HL-60 (cell line): Measurements from ENCODE around the gene TXNDC12.

Experiments used
- DNase-seq, 2 experiments: peaks; one replicate each; pipeline ENCODE4 v3.0.0-alpha.2; 2010 to 2020; ENCODE audit warnings: low read depth in 1 of 2, low spot score in 1 of 2
- H3K27ac ChIP-seq: fragments of 250-450 bp; sonication (Bioruptor Pico); replicated peaks from 2 replicates; pipeline ENCODE4 v1.5.1; 2020; ENCODE audit warnings: mild to moderate bottlenecking, moderate library complexity
- H3K27me3 ChIP-seq: fragments of 250-450 bp; sonication (Bioruptor Pico); 2 replicates; pipeline ENCODE4 v1.5.1; 2021; ENCODE audit warnings: mild to moderate bottlenecking, moderate library complexity; ENCODE audit not compliant: insufficient read depth, poor library complexity, severe bottlenecking
- H3K4me3 ChIP-seq: replicated peaks from 2 replicates; pipeline ENCODE4 v1.5.1; 2011; ENCODE audit warnings: mild to moderate bottlenecking, control low read depth, low read length; ENCODE audit not compliant: insufficient read depth
- GABPA ChIP-seq: IDR thresholded peaks from 2 replicates; pipeline ENCODE4 v1.6.1; 2012; ENCODE audit warnings: low read depth
- POLR2AphosphoS5 ChIP-seq: IDR thresholded peaks from 2 replicates; pipeline ENCODE4 v1.6.1; 2012; ENCODE audit warnings: low read depth
- SPI1 ChIP-seq: IDR thresholded peaks from 2 replicates; pipeline ENCODE4 v1.6.1; 2012; ENCODE audit warnings: low read depth, mild to moderate bottlenecking, borderline replicate concordance
- TF ChIP-seq, protein P1 (sequence below): IDR thresholded peaks from one replicate; pipeline ENCODE4 v1.5.1; 2011; ENCODE audit warnings: low read length, control low read depth, inconsistent platforms; ENCODE audit not compliant: insufficient read depth
- TF ChIP-seq, protein P2 (sequence below): IDR thresholded peaks from 2 replicates; pipeline ENCODE4 v1.6.1; 2012; ENCODE audit warnings: low read depth; ENCODE audit not compliant: insufficient replicate concordance

Gene TXNDC12

DNA sequence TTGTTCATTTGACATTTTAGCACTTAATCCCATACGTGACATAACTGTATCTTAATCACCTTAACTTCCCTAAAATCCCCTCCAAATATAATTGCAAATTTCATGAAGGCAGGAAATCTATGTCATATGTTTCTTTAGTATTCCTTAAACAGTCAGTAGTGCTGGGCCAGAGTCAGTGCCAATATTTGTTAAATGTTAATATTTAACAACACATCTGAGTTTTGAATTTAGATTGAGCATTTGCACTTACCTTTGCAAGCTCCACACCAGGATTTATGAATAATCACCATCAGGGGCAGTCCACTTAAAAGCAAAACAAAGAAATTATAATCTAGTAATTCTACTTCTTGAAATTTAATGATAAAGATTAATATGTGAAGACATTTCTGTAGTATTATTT, 26.7 kb downstream of the TXNDC12 start:
- Histone ChIP-seq H3K27me3 (no peaks in the 10 kb centered on the region), H3K27ac (no peak overlapping the region), H3K4me3 (no peak overlapping the region)
- DNase-seq, result no peak
- TF ChIP-seq, protein P1, sequence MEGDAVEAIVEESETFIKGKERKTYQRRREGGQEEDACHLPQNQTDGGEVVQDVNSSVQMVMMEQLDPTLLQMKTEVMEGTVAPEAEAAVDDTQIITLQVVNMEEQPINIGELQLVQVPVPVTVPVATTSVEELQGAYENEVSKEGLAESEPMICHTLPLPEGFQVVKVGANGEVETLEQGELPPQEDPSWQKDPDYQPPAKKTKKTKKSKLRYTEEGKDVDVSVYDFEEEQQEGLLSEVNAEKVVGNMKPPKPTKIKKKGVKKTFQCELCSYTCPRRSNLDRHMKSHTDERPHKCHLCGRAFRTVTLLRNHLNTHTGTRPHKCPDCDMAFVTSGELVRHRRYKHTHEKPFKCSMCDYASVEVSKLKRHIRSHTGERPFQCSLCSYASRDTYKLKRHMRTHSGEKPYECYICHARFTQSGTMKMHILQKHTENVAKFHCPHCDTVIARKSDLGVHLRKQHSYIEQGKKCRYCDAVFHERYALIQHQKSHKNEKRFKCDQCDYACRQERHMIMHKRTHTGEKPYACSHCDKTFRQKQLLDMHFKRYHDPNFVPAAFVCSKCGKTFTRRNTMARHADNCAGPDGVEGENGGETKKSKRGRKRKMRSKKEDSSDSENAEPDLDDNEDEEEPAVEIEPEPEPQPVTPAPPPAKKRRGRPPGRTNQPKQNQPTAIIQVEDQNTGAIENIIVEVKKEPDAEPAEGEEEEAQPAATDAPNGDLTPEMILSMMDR, result no peak
- TF ChIP-seq, protein P2, sequence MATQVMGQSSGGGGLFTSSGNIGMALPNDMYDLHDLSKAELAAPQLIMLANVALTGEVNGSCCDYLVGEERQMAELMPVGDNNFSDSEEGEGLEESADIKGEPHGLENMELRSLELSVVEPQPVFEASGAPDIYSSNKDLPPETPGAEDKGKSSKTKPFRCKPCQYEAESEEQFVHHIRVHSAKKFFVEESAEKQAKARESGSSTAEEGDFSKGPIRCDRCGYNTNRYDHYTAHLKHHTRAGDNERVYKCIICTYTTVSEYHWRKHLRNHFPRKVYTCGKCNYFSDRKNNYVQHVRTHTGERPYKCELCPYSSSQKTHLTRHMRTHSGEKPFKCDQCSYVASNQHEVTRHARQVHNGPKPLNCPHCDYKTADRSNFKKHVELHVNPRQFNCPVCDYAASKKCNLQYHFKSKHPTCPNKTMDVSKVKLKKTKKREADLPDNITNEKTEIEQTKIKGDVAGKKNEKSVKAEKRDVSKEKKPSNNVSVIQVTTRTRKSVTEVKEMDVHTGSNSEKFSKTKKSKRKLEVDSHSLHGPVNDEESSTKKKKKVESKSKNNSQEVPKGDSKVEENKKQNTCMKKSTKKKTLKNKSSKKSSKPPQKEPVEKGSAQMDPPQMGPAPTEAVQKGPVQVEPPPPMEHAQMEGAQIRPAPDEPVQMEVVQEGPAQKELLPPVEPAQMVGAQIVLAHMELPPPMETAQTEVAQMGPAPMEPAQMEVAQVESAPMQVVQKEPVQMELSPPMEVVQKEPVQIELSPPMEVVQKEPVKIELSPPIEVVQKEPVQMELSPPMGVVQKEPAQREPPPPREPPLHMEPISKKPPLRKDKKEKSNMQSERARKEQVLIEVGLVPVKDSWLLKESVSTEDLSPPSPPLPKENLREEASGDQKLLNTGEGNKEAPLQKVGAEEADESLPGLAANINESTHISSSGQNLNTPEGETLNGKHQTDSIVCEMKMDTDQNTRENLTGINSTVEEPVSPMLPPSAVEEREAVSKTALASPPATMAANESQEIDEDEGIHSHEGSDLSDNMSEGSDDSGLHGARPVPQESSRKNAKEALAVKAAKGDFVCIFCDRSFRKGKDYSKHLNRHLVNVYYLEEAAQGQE, result no peak
- TF ChIP-seq SPI1 (no peak), POLR2AphosphoS5 (no peak), GABPA (no peak)

DNA sequence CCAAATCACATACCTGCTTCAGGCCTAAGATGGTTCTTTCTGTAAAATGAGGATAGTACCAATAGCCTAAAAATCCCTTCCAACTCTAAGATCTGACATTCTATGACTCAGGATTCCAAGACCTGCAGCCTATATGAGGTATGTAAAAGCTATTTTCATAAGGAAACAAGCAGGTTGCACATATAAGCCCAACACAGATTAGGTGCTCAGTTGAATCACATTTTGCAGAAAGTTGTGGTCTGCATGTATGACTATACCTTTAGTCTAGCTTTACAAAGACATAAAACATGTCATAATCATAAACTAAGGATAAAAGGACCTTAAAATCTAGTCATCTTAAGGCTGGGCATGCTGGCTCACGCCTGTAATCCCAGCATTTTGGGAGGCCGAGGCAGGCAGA, 28.7 kb downstream of the TXNDC12 start:
- no peak overlapping the region for H3K4me3 ChIP-seq
- H3K27me3 ChIP-seq, result no peaks in the 10 kb centered on the region
- H3K27ac ChIP-seq, result no peak overlapping the region
- TF ChIP-seq GABPA (no peak), SPI1 (no peak), POLR2AphosphoS5 (no peak)
- TF ChIP-seq, protein P2, result no peak
- TF ChIP-seq, protein P1, result no peak
- DNase-seq, result no peak

DNA sequence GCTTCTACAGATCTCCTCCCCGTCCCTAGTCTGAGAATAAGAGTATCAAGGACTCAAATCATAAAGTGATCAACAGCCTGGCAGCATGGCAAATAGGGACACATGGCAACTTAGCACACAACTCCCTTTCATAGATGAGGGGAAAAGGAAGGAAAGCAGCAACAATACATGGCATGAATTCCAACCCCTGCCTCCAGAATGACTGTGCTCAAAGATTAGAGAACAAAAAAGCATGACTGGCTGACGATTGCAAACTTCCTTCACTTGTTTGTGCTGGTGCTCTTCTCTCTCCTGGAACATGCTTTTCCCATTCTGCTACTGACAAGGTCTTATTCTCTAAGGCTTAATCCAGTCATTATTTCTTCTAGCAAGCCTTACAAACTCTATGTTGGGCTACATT, 32.9 kb downstream of the TXNDC12 start:
- Histone ChIP-seq H3K27me3 (no peaks in the 10 kb centered on the region), H3K27ac (no peak overlapping the region), H3K4me3 (no peak overlapping the region)
- TF ChIP-seq, protein P1, result no peak
- no peak for TF ChIP-seq SPI1
- TF ChIP-seq POLR2AphosphoS5, result no peak
- TF ChIP-seq, protein P2, result no peak
- no peak for TF ChIP-seq GABPA
- DNase-seq, result no peak
